GM23338 (cell line): Measurements from ENCODE around the gene MXRA8. TPM values are rescaled to one million over a fixed set of nuclear protein-coding genes. Genes with fewer than 3 reads are reported as not detected.

Source experiments
- ATAC-seq: fragments of 200-7000 bp; cut with Tn5 transposase; 3 replicates; pipeline ENCODE4 v1.9.1; 2020
- DNase-seq: peaks from one replicate; pipeline ENCODE4 v3.0.0-alpha.2; 2015; ENCODE audit warnings: low spot score
- H2AFZ ChIP-seq: fragments of 200-600 bp; sonication (generic); 2 replicates; pipeline ENCODE4 v1.8.0; 2016; ENCODE audit warnings: antibody characterized with exemption, mild to moderate bottlenecking, moderate library complexity
- H3F3A ChIP-seq: fragments of 200-600 bp; sonication (generic); replicated peaks from 2 replicates; pipeline ENCODE4 v1.8.0; 2017; ENCODE audit warnings: antibody characterized with exemption, mixed run types, low read depth
- H3K27ac ChIP-seq: fragments of 200-600 bp; sonication (generic); 2 replicates; pipeline ENCODE4 v1.6.1; 2016; ENCODE audit warnings: low read depth
- H3K27me3 ChIP-seq: fragments of 200-600 bp; sonication (generic); 2 replicates; pipeline ENCODE4 v1.8.0; 2016; ENCODE audit warnings: mild to moderate bottlenecking, mixed run types, moderate library complexity; ENCODE audit not compliant: insufficient read depth
- H3K36me3 ChIP-seq: fragments of 200-600 bp; sonication (generic); 2 replicates; pipeline ENCODE4 v1.8.0; 2016; ENCODE audit warnings: mild to moderate bottlenecking; ENCODE audit not compliant: insufficient read depth
- H3K4me1 ChIP-seq: fragments of 200-600 bp; sonication (generic); 2 replicates; pipeline ENCODE4 v1.8.0; 2016; ENCODE audit warnings: mild to moderate bottlenecking, moderate library complexity; ENCODE audit not compliant: insufficient read depth
- H3K4me2 ChIP-seq: fragments of 200-600 bp; sonication (generic); 2 replicates; pipeline ENCODE4 v1.7.1; 2017; ENCODE audit warnings: mixed run types
- H3K4me3 ChIP-seq: fragments of 200-600 bp; sonication (generic); 2 replicates; pipeline ENCODE4 v1.6.1; 2016; ENCODE audit warnings: mixed run types
- H3K79me2 ChIP-seq: fragments of 200-600 bp; sonication (generic); replicated peaks from 2 replicates; pipeline ENCODE4 v1.8.0; 2017; ENCODE audit warnings: mild to moderate bottlenecking; ENCODE audit not compliant: insufficient read depth
- H3K9me2 ChIP-seq: fragments of 200-600 bp; sonication (generic); 2 replicates; pipeline ENCODE4 v1.8.0; 2017; ENCODE audit not compliant: insufficient read depth
- H4K20me1 ChIP-seq: fragments of 200-600 bp; sonication (generic); replicated peaks from 2 replicates; pipeline ENCODE4 v1.8.0; 2017; ENCODE audit warnings: mild to moderate bottlenecking; ENCODE audit not compliant: insufficient read depth
- H3K27ac Mint-ChIP-seq: 2 replicates; pipeline ENCODE4 v1.8.0; 2020; ENCODE audit warnings: inconsistent platforms, mild to moderate bottlenecking, moderate library complexity, mixed read lengths
- H3K27me3 Mint-ChIP-seq: 3 replicates; pipeline ENCODE4 v1.8.0; 2022; ENCODE audit warnings: low read depth, mild to moderate bottlenecking, moderate library complexity, mixed read lengths, inconsistent platforms; ENCODE audit not compliant: insufficient read depth, poor library complexity
- H3K36me3 Mint-ChIP-seq: 3 replicates; pipeline ENCODE4 v1.8.0; 2021; ENCODE audit warnings: low read depth, mild to moderate bottlenecking, inconsistent platforms, moderate library complexity, mixed read lengths
- H3K4me1 Mint-ChIP-seq: 3 replicates; pipeline ENCODE4 v1.8.0; 2020; ENCODE audit warnings: mild to moderate bottlenecking, inconsistent platforms, mixed read lengths
- H3K4me3 Mint-ChIP-seq: 3 replicates; pipeline ENCODE4 v1.8.0; 2021; ENCODE audit warnings: moderate library complexity, mild to moderate bottlenecking, inconsistent platforms, mixed read lengths
- H3K9me3 Mint-ChIP-seq: 3 replicates; pipeline ENCODE4 v1.8.0; 2020; ENCODE audit warnings: moderate library complexity, mild to moderate bottlenecking, inconsistent platforms, mixed read lengths
- CREB1 ChIP-seq: fragments of 250-450 bp; sonication (Bioruptor Pico); IDR thresholded peaks from 2 replicates; pipeline ENCODE4 v1.5.0; 2020; ENCODE audit warnings: low read depth, mild to moderate bottlenecking, moderate library complexity
- CTCF ChIP-seq, 2 experiments: fragments of 200-600 bp in 1 of 2; sonication (generic) in 1 of 2; conservative IDR thresholded peaks; 2 replicates each; pipeline versions ENCODE4 v1.5.1 to v1.6.1; 2016 to 2017; ENCODE audit warnings: antibody characterized with exemption in 2 of 2, low read depth in 2 of 2, mild to moderate bottlenecking in 2 of 2, moderate library complexity in 1 of 2
- EZH2 ChIP-seq: fragments of 200-600 bp; sonication (generic); IDR thresholded peaks from one replicate; pipeline ENCODE4 v1.8.0; 2017; ENCODE audit warnings: antibody characterized with exemption, mild to moderate bottlenecking, low read depth; ENCODE audit not compliant: unreplicated experiment
- EZH2phosphoT487 ChIP-seq: fragments of 200-600 bp; sonication (generic); IDR thresholded peaks from one replicate; pipeline ENCODE4 v1.8.1; 2018; ENCODE audit warnings: antibody characterized with exemption; ENCODE audit not compliant: unreplicated experiment
- JUNB ChIP-seq: IDR thresholded peaks from one replicate; pipeline ENCODE4 v1.6.1; 2016; ENCODE audit warnings: antibody characterized with exemption; ENCODE audit not compliant: unreplicated experiment
- NANOG ChIP-seq: IDR thresholded peaks from 2 replicates; pipeline ENCODE4 v1.6.1; 2016; ENCODE audit warnings: antibody characterized with exemption, borderline replicate concordance
- POLR2AphosphoS5 ChIP-seq: IDR thresholded peaks from 2 replicates; pipeline ENCODE4 v1.6.1; 2016; ENCODE audit warnings: antibody characterized with exemption, low read depth
- STAT1 ChIP-seq: IDR thresholded peaks from one replicate; pipeline ENCODE4 v1.6.1; 2016; ENCODE audit warnings: antibody characterized with exemption; ENCODE audit not compliant: unreplicated experiment
- ZNF114 ChIP-seq: fragments of 250-450 bp; sonication (Bioruptor Pico); IDR thresholded peaks from 2 replicates; pipeline ENCODE4 v1.5.0; 2020; ENCODE audit warnings: mild to moderate bottlenecking, moderate library complexity
- ZNF331 ChIP-seq: fragments of 250-450 bp; sonication (Bioruptor Pico); IDR thresholded peaks from 2 replicates; pipeline ENCODE4 v1.5.0; 2020; ENCODE audit warnings: low read depth, mild to moderate bottlenecking, moderate library complexity
- ZNF462 ChIP-seq: fragments of 250-450 bp; sonication (Bioruptor Pico); IDR thresholded peaks from 2 replicates; pipeline ENCODE4 v1.5.0; 2020; ENCODE audit warnings: mild to moderate bottlenecking, moderate library complexity
- polyA plus RNA-seq: library from polyadenylated mRNA; unstranded; fragments of >200 nt; fragmentation: Nextera tagmentation; extraction: Ambion mirVana; gene quantifications from 2 replicates; pipeline ENCODE4 v1.2.1, GENCODE V29; 2016
- total RNA-seq: library from RNA; depleted of rRNA; stranded (reverse); fragments of >200 nt; shearing (Covaris generic); gene quantifications from 2 replicates; pipeline ENCODE4 v1.2.3, GENCODE V29; 2014
- TF ChIP-seq, protein P1 (sequence below): IDR thresholded peaks from one replicate; pipeline ENCODE4 v1.6.1; 2018; ENCODE audit warnings: antibody characterized with exemption; ENCODE audit not compliant: unreplicated experiment
- TF ChIP-seq, protein P2 (sequence below): IDR thresholded peaks from 2 replicates; pipeline ENCODE4 v1.6.1; 2016; ENCODE audit warnings: antibody characterized with exemption

The MXRA8 gene
- total and polyA plus RNA-seq, 2 experiments from 2014 or later, result 9.1 to 17.2 TPM

GRCh38 chr1:1336446-1336845 is 21.9 kb downstream of the MXRA8 start:
- Mint-ChIP-seq H3K27me3 (peaks cover 12% of the 10 kb centered on the region), H3K27ac (no peak overlapping the region), H3K9me3 (no peaks in the 10 kb centered on the region; the same call in 2 of the 3 replicates), H3K4me1 (no peaks in the 10 kb centered on the region; the same call in 2 of the 3 replicates), H3K4me3 (no peak overlapping the region), H3K36me3 (peaks cover 16% of the 10 kb centered on the region)
- Histone ChIP-seq H4K20me1 (no peaks in the 10 kb centered on the region), H3K27me3 (no peaks in the 10 kb centered on the region), H3K9me2 (no peaks in the 10 kb centered on the region), H3K27ac (no peak overlapping the region), H3K4me2 (no peak overlapping the region), H3K36me3 (no peaks in the 10 kb centered on the region), H3K79me2 (no peaks in the 10 kb centered on the region), H3K4me1 (no peaks in the 10 kb centered on the region), H3F3A (peaks cover 15% of the 10 kb centered on the region), H2AFZ (no peak overlapping the region), H3K4me3 (no peak overlapping the region)
- ATAC-seq, result no peak
- TF ChIP-seq POLR2AphosphoS5 (no peak), JUNB (no peak), EZH2 (no peak), CTCF (conservative IDR thresholded peaks at IDR 0.05; ENCODE audit: low read depth in 2 of 2) (no peak), ZNF462 (CRISPR knock-in tag) (no peak), ZNF331 (CRISPR knock-in tag) (no peak), ZNF114 (CRISPR knock-in tag) (no peak), STAT1 (no peak), NANOG (no peak), EZH2phosphoT487 (no peak), CREB1 (no peak)
- TF ChIP-seq, protein P1, sequence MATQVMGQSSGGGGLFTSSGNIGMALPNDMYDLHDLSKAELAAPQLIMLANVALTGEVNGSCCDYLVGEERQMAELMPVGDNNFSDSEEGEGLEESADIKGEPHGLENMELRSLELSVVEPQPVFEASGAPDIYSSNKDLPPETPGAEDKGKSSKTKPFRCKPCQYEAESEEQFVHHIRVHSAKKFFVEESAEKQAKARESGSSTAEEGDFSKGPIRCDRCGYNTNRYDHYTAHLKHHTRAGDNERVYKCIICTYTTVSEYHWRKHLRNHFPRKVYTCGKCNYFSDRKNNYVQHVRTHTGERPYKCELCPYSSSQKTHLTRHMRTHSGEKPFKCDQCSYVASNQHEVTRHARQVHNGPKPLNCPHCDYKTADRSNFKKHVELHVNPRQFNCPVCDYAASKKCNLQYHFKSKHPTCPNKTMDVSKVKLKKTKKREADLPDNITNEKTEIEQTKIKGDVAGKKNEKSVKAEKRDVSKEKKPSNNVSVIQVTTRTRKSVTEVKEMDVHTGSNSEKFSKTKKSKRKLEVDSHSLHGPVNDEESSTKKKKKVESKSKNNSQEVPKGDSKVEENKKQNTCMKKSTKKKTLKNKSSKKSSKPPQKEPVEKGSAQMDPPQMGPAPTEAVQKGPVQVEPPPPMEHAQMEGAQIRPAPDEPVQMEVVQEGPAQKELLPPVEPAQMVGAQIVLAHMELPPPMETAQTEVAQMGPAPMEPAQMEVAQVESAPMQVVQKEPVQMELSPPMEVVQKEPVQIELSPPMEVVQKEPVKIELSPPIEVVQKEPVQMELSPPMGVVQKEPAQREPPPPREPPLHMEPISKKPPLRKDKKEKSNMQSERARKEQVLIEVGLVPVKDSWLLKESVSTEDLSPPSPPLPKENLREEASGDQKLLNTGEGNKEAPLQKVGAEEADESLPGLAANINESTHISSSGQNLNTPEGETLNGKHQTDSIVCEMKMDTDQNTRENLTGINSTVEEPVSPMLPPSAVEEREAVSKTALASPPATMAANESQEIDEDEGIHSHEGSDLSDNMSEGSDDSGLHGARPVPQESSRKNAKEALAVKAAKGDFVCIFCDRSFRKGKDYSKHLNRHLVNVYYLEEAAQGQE, result no peak
- TF ChIP-seq, protein P2, sequence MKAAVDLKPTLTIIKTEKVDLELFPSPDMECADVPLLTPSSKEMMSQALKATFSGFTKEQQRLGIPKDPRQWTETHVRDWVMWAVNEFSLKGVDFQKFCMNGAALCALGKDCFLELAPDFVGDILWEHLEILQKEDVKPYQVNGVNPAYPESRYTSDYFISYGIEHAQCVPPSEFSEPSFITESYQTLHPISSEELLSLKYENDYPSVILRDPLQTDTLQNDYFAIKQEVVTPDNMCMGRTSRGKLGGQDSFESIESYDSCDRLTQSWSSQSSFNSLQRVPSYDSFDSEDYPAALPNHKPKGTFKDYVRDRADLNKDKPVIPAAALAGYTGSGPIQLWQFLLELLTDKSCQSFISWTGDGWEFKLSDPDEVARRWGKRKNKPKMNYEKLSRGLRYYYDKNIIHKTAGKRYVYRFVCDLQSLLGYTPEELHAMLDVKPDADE, result no peak
- no peak for DNase-seq
